BJ (cell line): ENCODE measurements around the gene PRRT1B. TPM values are rescaled to one million over a fixed set of nuclear protein-coding genes. Genes with fewer than 3 reads are reported as not detected.
A peak's percentile ranks its signal among the peaks of the same experiment; 100 is the strongest.

ENCODE experiments used
- CTCF ChIA-PET: fragments of 350-600 bp; formaldehyde crosslinking; extraction: SDS; loops from one replicate; lab custom pipeline; 2021; ENCODE audit warnings: antibody characterized with exemption, inconsistent platforms; lab: Yijun Ruan, JAX
- POLR2A ChIA-PET: fragments of 300-600 bp; sonication (Branson Sonifier 250); formaldehyde crosslinking; extraction: SDS; loops from one replicate; lab custom pipeline; 2021; ENCODE audit warnings: antibody characterized with exemption; lab: Charles Lee
- DNase-seq: peaks from one replicate; pipeline ENCODE4 v3.0.0-alpha.2; 2011; ENCODE audit warnings: low read depth
- H3K27me3 ChIP-seq: 2 replicates; pipeline ENCODE4 v1.6.0; 2011; ENCODE audit warnings: low read length; ENCODE audit not compliant: control insufficient read depth, insufficient read depth
- H3K36me3 ChIP-seq: 2 replicates; pipeline ENCODE4 v1.5.1; 2011; ENCODE audit warnings: low read length; ENCODE audit not compliant: control insufficient read depth, insufficient read depth
- H3K4me3 ChIP-seq: 2 replicates; pipeline ENCODE4 v1.5.1; 2011; ENCODE audit warnings: low read depth, mild to moderate bottlenecking, control low read depth, low read length
- polyA plus RNA-seq: library from polyadenylated mRNA; depleted of rRNA; stranded (reverse); fragments of >200 nt; gene quantifications from 2 replicates; pipeline ENCODE4 v1.2.3, GENCODE V29; 2011
- TF ChIP-seq, protein P1 (sequence below): IDR thresholded peaks from 2 replicates; pipeline ENCODE4 v1.5.1; 2011; ENCODE audit warnings: low read depth, mild to moderate bottlenecking, control low read depth, inconsistent platforms, low read length, moderate library complexity; ENCODE audit not compliant: insufficient read depth

The PRRT1B gene
- polyA plus RNA-seq, 1 experiment: not detected

DNA sequence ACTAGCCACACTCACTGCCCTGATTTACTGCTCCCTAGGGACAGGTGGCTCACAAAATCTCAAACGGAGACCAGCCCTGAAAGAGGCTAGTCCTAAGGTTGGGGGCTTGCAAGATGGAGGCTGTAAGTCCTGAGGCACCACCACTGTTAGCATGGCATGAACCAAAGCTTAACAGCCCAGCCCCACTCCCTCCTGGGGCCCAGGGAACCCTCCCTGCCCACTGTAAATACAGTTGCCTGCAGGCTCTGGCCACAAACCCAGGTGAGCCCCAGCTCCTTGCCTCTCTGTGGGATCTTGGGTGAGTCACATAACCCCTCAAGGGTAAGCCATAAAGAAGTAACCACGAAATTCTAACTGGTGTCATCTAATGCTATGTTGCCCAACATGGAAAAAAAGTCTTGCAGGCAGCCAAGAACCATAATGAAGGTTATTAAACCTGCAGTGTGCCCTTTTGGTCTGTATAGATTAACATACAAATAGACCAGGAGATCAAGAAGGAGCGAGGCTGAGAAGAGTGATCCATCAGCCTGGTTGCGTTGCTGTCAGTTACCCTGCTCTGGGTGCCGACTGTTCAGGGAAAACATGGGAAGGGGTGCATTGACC is 44.3 kb upstream of the PRRT1B start:
- H3K4me3 ChIP-seq: no peak overlapping the region
- TF ChIP-seq, protein P1, sequence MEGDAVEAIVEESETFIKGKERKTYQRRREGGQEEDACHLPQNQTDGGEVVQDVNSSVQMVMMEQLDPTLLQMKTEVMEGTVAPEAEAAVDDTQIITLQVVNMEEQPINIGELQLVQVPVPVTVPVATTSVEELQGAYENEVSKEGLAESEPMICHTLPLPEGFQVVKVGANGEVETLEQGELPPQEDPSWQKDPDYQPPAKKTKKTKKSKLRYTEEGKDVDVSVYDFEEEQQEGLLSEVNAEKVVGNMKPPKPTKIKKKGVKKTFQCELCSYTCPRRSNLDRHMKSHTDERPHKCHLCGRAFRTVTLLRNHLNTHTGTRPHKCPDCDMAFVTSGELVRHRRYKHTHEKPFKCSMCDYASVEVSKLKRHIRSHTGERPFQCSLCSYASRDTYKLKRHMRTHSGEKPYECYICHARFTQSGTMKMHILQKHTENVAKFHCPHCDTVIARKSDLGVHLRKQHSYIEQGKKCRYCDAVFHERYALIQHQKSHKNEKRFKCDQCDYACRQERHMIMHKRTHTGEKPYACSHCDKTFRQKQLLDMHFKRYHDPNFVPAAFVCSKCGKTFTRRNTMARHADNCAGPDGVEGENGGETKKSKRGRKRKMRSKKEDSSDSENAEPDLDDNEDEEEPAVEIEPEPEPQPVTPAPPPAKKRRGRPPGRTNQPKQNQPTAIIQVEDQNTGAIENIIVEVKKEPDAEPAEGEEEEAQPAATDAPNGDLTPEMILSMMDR: no peak
- CTCF ChIA-PET: interaction anchor here (0.5 to 1.6 kb wide), 5 partner anchors 10 to 239 kb away, joined by 3 to 5 read pairs (median 3); no protein-coding TSS in a partner anchor
- POLR2A ChIA-PET: no interaction called here
- DNase-seq: peak; percentile 26
- H3K27me3 ChIP-seq: no peaks in the 10 kb centered on the region
- H3K36me3 ChIP-seq: peaks cover 35% of the 10 kb centered on the region

DNA sequence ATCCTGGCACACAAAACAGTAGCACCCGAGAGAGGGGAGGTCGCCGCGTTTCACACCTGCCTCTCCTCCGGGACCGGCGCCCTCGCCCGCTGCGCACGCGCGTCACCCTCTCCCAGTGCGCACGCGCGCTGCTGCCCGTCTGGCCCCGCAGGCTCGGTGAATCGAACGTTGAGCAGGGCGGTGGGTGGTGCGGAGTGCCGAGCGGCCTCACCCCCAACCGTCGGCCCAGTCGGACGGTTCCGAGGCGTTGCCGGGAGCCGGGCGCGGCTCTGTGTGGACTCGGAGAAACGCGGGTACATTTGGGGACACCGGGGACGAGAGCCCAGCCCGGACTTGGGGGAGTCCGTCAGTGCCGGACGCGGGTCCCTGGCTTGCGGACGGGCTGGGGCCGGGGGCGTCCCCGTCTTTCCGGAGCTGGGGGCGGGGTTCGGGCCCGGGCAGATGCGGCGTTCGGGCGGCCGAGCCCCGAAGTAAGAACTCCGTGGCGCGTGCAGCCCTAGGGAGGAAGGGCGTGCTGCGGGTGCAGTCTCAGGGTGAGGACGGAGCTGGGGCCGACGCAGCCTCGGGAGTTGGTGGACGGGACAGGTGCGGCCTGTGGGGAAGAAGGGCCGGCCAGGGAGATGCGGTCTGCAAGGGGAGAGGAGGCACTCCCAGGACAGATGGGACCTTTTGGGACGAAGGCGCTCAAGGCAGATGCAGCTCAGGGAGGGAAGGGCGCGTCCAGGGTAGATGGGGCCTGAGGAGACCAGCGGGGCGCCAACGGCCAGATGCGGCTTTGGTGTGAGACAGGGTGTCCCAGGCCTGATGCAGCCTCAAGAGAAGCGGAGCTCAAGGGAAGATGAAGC is 42.3 kb upstream of the PRRT1B start, which contains the start of gene POMT1:
Gene POMT1, plus strand, starts transcription at position 138 of the 845 bp plus-strand sequence. CDS start 1,301 bp downstream, outside the sequence.
- no peaks in the 10 kb centered on the region for H3K27me3 ChIP-seq
- H3K4me3 ChIP-seq: peak within 1 kb of the TSS; percentile 94
- H3K36me3 ChIP-seq: peaks cover 20% of the 10 kb centered on the region
- POLR2A ChIA-PET: interaction anchor here (0.7 kb wide), 1 partner anchor 323 kb away, joined by 3 read pairs; no protein-coding TSS in a partner anchor
- CTCF ChIA-PET: interaction anchor here (0.7 to 1.8 kb wide), 4 partner anchors 11 to 645 kb away, joined by 3 to 8 read pairs (median 4); partner anchors contain the start of gene RAPGEF1
- peak; percentile 13 for DNase-seq
- TF ChIP-seq, protein P1: no peak

DNA sequence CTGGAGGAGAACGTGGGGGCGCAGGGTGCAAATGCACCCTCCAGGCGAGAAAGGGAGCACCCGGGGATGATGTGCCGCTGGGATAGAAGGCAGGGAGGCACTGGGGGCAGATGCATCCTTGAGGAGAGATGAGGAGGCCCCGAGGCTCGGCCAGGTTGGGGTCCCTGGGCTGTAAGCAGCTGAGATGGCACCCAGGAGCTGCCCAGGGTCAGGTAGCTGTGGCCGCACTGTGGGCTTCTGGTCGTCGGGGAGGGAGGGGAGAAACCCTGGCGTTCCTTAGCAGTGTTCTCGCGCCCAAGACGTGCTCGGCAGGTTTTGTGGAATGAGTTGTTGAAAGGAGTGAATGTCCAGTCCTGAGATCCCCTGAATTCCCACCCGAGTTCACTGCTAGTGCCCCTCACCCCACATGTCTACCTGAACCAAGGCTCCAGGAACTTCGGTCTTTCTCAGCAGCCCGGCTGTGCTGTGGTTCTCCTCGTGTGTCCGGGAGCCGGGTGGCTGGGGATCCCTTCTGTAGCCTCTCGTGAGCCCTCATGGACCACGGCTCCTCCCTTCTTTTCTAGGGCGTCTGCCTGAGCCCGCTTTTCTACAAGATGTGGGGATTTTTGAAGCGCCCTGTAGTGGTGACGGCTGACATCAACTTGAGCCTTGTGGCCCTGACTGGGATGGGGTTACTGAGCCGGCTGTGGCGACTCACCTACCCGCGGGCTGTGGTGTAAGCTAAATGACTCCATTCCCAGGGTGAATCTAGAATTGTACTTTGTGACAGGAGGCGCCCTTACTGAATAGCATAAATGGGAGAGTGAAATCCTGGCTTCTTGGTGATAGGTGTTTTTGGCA is 41.5 kb upstream of the PRRT1B start:
- no peak for DNase-seq
- TF ChIP-seq, protein P1: peak; percentile 22; the same call in 1 of the 2 replicates
- H3K4me3 ChIP-seq: peak overlapping the region; percentile 94
- H3K27me3 ChIP-seq: no peaks in the 10 kb centered on the region
- ChIA-PET CTCF (interaction anchor here (1.1 to 1.8 kb wide), 3 partner anchors 10 to 235 kb away, joined by 3 to 8 read pairs (median 4); partner anchors contain the start of gene RAPGEF1), POLR2A (interaction anchor here (0.6 to 0.7 kb wide), 2 partner anchors 125 to 324 kb away, joined by 3 to 4 read pairs; no protein-coding TSS in a partner anchor)
- peaks cover 13% of the 10 kb centered on the region for H3K36me3 ChIP-seq

DNA sequence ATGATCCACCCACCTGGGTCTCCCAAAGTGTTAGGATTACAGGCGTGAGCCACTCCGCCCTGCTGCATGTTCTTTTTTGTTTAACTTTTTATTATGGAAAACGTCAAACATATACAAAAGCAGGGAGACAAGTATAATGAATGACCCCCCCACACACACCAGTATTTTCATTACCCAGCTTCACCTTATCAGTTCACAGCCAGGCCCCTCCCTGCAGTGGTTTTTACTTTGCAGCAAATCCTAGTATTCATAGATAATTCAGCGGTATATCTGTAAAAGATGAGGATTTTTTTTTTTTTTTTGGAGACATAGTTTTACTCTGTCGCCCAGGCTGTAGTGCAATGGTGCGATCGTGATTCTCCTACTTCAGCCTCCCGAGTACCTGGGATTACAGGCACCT is 40.3 kb upstream of the PRRT1B start:
- POLR2A ChIA-PET: no interaction called here
- no peak for DNase-seq
- TF ChIP-seq, protein P1: no peak
- Histone ChIP-seq H3K4me3 (no peak overlapping the region), H3K27me3 (no peaks in the 10 kb centered on the region), H3K36me3 (peaks cover 9% of the 10 kb centered on the region)
- CTCF ChIA-PET: interaction anchor here (0.6 to 1.8 kb wide), 2 partner anchors 9 to 127 kb away, joined by 3 to 4 read pairs; no protein-coding TSS in a partner anchor
